K562 (cell line): Measurements from ENCODE around the gene ATAD5. TPM values are rescaled to one million over a fixed set of nuclear protein-coding genes. Genes with fewer than 3 reads are reported as not detected.

Source experiments
- ATF1 ChIP-seq, 2 experiments: fragments of 450-650 bp in 1 of 2; IDR thresholded peaks; 2 replicates each; pipeline ENCODE4 v1.6.1; 2016; ENCODE audit warnings: missing compliant biosample characterization in 1 of 2, missing genetic modification characterization in 1 of 2
- CEBPB ChIP-seq: fragments of 450-650 bp; IDR thresholded peaks from 2 replicates; pipeline ENCODE4 v1.6.1; 2016; ENCODE audit warnings: missing genetic modification characterization, missing compliant biosample characterization
- CHD2 ChIP-seq: IDR thresholded peaks from 2 replicates; pipeline ENCODE4 v1.6.1; 2011; ENCODE audit warnings: low read depth, low read length
- DNMT1 ChIP-seq: fragments of 450-650 bp; IDR thresholded peaks from 2 replicates; pipeline ENCODE4 v1.6.1; 2016; ENCODE audit warnings: antibody characterized with exemption, mild to moderate bottlenecking
- EGR1 ChIP-seq: fragments of 450-650 bp; conservative IDR thresholded peaks from 2 replicates; pipeline ENCODE4 v1.6.1; 2017; ENCODE audit warnings: mild to moderate bottlenecking
- GABPA ChIP-seq: fragments of 200-800 bp; sonication (Bioruptor generic); conservative IDR thresholded peaks from 2 replicates; pipeline ENCODE4 v1.6.1; 2016; ENCODE audit warnings: low read depth, missing genetic modification characterization, missing compliant biosample characterization
- MAFG ChIP-seq: fragments of 450-650 bp; conservative IDR thresholded peaks from 2 replicates; pipeline ENCODE4 v1.6.1; 2016; ENCODE audit warnings: missing genetic modification characterization, missing compliant biosample characterization
- MED1 ChIP-seq: sonication (generic); formaldehyde crosslinking; IDR thresholded peaks from 2 replicates; pipeline ENCODE4 v1.8.1; 2023; ENCODE audit warnings: missing genetic modification reagents, borderline replicate concordance
- NBN ChIP-seq: fragments of 450-650 bp; IDR thresholded peaks from 2 replicates; pipeline ENCODE4 v1.6.1; 2016; ENCODE audit warnings: low read depth, mild to moderate bottlenecking
- POLR3G ChIP-seq: IDR thresholded peaks from 2 replicates; pipeline ENCODE4 v1.6.1; 2011; ENCODE audit not compliant: insufficient read length, insufficient replicate concordance; ENCODE audit errors: extremely low read depth
- ZFP1 ChIP-seq: fragments of 450-650 bp; formaldehyde crosslinking; IDR thresholded peaks from 2 replicates; pipeline ENCODE4 v1.4.0; 2020; ENCODE audit warnings: mild to moderate bottlenecking, mixed read lengths
- ZNF23 ChIP-seq: fragments of 250-450 bp; sonication (Bioruptor Pico); IDR thresholded peaks from 2 replicates; pipeline ENCODE4 v1.4.0; 2020; ENCODE audit warnings: mild to moderate bottlenecking
- ZNF436 ChIP-seq: fragments of 250-450, 450-650 bp; sonication (Bioruptor Pico); formaldehyde crosslinking; IDR thresholded peaks from 2 replicates; pipeline ENCODE4 v1.7.0; 2020; ENCODE audit warnings: mild to moderate bottlenecking
- ZNF707 ChIP-seq: fragments of 250-450 bp; sonication (Bioruptor Pico); conservative IDR thresholded peaks from 2 replicates; pipeline ENCODE4 v1.8.0; 2022; ENCODE audit warnings: inconsistent platforms, mild to moderate bottlenecking, moderate library complexity
- polyA plus RNA-seq, 8 experiments: library from polyadenylated mRNA; depleted of rRNA in 4 of 8; stranded (reverse) in 5 of 8; unstranded in 3 of 8; fragments of >200 nt; fragmentation: Nextera tagmentation in 2 of 8; fragmentation: Illumina TruSeq in 1 of 8; extraction: Ambion mirVana in 2 of 8; extraction: Trizol in 1 of 8; gene quantifications; 2 replicates each; pipeline versions ENCODE4 v1.2.1 to v1.2.3, GENCODE V29; 2011 to 2014; ENCODE audit warnings: inconsistent platforms in 1 of 8, missing spikeins in 1 of 8
- total RNA-seq, 7 experiments: library from RNA; depleted of rRNA in 6 of 7; stranded (reverse); fragments of >200 nt in 6 of 7; fragmentation: Illumina TruSeq in 2 of 7; extraction: Trizol in 2 of 7; gene quantifications; 2 replicates each; pipeline versions ENCODE4 v1.2.1 to v1.2.3, GENCODE V29; 2011 to 2021; ENCODE audit warnings: low replicate concordance in 1 of 7
- TF ChIP-seq, protein P1 (sequence below): sonication (generic); formaldehyde crosslinking; IDR thresholded peaks from 2 replicates; pipeline ENCODE4 v1.8.0; 2023; ENCODE audit warnings: mild to moderate bottlenecking, missing genetic modification reagents
- TF ChIP-seq, protein P2 (sequence below): fragments of 450-650 bp; IDR thresholded peaks from 2 replicates; pipeline ENCODE4 v1.6.1; 2016
- TF ChIP-seq, protein P3 (sequence below): sonication (generic); formaldehyde crosslinking; IDR thresholded peaks from 2 replicates; pipeline ENCODE4 v1.4.0; 2020; ENCODE audit warnings: mild to moderate bottlenecking, missing genetic modification reagents
- TF ChIP-seq, protein P4 (sequence below): fragments of 250-450 bp; sonication (Bioruptor Pico); IDR thresholded peaks from 2 replicates; pipeline ENCODE4 v1.4.0; 2020; ENCODE audit warnings: mild to moderate bottlenecking, moderate library complexity
- TF ChIP-seq, protein P5 (sequence below): fragments of 250-450 bp; sonication (Bioruptor Pico); IDR thresholded peaks from 2 replicates; pipeline ENCODE4 v1.9.0; 2021; ENCODE audit warnings: mild to moderate bottlenecking

Gene ATAD5
- total and polyA plus RNA-seq, 9 of the 15 experiments (the other 6 are each of a cell fraction or from before 2014, with no cell fraction given): 4.6 to 25.6 (median 19.5) TPM

DNA sequence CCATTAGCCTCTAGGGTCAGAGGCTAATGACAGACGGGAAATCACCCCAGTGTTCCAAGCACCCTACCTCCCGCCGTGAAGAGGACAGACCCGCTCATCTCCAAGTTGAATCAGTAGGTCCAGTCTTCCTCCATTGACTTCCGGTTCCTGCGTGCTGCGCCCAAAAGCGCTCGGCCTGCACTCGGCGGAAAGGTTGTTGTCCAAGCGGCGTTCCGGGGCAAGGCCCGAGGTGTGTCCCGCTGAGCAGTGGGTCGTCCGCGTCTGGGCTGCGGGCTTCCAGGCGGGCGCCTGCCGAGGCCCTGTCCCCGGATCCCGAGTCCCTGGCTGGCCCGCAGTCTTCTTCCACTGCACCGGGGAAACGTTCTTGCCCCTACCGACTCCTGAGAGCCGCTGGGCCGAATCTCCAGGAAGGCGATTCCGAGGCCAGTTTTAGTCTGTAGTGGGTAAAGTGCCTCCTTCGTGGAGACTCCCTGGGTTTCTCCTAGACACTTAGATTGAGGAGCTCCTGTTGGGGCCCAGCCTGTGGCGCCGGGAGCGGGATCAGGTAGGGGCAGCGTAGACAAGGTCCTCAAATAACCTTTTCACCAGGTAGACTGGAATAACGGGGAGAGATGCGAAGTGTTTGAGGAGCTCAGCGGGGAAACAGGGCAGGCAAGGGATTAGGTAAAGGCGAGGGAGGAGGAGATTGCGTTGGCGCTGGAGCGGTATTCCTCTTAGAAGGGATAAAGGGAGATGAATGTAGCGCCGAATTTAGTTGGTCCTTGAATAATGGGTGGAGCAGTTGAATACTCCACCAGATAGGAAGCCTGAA is 74.5 kb downstream of the ATAD5 start, which contains the start of gene TEFM (continued):
- TF ChIP-seq, protein P1, sequence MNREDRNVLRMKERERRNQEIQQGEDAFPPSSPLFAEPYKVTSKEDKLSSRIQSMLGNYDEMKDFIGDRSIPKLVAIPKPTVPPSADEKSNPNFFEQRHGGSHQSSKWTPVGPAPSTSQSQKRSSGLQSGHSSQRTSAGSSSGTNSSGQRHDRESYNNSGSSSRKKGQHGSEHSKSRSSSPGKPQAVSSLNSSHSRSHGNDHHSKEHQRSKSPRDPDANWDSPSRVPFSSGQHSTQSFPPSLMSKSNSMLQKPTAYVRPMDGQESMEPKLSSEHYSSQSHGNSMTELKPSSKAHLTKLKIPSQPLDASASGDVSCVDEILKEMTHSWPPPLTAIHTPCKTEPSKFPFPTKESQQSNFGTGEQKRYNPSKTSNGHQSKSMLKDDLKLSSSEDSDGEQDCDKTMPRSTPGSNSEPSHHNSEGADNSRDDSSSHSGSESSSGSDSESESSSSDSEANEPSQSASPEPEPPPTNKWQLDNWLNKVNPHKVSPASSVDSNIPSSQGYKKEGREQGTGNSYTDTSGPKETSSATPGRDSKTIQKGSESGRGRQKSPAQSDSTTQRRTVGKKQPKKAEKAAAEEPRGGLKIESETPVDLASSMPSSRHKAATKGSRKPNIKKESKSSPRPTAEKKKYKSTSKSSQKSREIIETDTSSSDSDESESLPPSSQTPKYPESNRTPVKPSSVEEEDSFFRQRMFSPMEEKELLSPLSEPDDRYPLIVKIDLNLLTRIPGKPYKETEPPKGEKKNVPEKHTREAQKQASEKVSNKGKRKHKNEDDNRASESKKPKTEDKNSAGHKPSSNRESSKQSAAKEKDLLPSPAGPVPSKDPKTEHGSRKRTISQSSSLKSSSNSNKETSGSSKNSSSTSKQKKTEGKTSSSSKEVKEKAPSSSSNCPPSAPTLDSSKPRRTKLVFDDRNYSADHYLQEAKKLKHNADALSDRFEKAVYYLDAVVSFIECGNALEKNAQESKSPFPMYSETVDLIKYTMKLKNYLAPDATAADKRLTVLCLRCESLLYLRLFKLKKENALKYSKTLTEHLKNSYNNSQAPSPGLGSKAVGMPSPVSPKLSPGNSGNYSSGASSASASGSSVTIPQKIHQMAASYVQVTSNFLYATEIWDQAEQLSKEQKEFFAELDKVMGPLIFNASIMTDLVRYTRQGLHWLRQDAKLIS: peak; percentile 62; the same call in 1 of the 2 replicates
- TF ChIP-seq ZNF707 (CRISPR knock-in tag) (no peak), MAFG (tag) (no peak), NBN (peak; percentile 81), ZNF23 (no peak), ATF1 (CRISPR knock-in tag; IDR thresholded peaks at IDR 0.05) (no peak), ATF1 (tag; IDR thresholded peaks at IDR 0.05) (peak; percentile 71), CHD2 (no peak), EGR1 (peak; percentile 3; the same call in 1 of the 2 replicates), POLR3G (no peak), GABPA (tag) (peak; percentile 99), ZFP1 (no peak), ZNF436 (peak; percentile 39; the same call in 1 of the 2 replicates), DNMT1 (no peak), MED1 (CRISPR knock-in tag) (no peak), CEBPB (tag) (no peak)
- TF ChIP-seq, protein P2, sequence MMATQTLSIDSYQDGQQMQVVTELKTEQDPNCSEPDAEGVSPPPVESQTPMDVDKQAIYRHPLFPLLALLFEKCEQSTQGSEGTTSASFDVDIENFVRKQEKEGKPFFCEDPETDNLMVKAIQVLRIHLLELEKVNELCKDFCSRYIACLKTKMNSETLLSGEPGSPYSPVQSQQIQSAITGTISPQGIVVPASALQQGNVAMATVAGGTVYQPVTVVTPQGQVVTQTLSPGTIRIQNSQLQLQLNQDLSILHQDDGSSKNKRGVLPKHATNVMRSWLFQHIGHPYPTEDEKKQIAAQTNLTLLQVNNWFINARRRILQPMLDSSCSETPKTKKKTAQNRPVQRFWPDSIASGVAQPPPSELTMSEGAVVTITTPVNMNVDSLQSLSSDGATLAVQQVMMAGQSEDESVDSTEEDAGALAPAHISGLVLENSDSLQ: peak; percentile 75
- TF ChIP-seq, protein P3, sequence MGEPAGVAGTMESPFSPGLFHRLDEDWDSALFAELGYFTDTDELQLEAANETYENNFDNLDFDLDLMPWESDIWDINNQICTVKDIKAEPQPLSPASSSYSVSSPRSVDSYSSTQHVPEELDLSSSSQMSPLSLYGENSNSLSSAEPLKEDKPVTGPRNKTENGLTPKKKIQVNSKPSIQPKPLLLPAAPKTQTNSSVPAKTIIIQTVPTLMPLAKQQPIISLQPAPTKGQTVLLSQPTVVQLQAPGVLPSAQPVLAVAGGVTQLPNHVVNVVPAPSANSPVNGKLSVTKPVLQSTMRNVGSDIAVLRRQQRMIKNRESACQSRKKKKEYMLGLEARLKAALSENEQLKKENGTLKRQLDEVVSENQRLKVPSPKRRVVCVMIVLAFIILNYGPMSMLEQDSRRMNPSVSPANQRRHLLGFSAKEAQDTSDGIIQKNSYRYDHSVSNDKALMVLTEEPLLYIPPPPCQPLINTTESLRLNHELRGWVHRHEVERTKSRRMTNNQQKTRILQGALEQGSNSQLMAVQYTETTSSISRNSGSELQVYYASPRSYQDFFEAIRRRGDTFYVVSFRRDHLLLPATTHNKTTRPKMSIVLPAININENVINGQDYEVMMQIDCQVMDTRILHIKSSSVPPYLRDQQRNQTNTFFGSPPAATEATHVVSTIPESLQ (CRISPR knock-in tag): 0 out of 2 replicates have a peak, but pooled peaks have one; percentile 70
- TF ChIP-seq, protein P4, sequence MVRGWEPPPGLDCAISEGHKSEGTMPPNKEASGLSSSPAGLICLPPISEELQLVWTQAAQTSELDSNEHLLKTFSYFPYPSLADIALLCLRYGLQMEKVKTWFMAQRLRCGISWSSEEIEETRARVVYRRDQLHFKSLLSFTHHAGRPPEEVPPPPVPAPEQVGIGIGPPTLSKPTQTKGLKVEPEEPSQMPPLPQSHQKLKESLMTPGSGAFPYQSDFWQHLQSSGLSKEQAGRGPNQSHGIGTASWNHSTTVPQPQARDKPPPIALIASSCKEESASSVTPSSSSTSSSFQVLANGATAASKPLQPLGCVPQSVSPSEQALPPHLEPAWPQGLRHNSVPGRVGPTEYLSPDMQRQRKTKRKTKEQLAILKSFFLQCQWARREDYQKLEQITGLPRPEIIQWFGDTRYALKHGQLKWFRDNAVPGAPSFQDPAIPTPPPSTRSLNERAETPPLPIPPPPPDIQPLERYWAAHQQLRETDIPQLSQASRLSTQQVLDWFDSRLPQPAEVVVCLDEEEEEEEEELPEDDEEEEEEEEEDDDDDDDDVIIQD (CRISPR knock-in tag): no peak
- TF ChIP-seq, protein P5, sequence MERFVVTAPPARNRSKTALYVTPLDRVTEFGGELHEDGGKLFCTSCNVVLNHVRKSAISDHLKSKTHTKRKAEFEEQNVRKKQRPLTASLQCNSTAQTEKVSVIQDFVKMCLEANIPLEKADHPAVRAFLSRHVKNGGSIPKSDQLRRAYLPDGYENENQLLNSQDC: peak; percentile 97; the same call in 1 of the 2 replicates
